HEK293 (cell line): ENCODE measurements around the gene FZR1.

Experiments used
- CTCF ChIA-PET: fragments of 350-600 bp; formaldehyde crosslinking; extraction: SDS; loops from one replicate; lab custom pipeline; 2021; ENCODE audit warnings: antibody characterized with exemption; lab: Yijun Ruan, JAX
- POLR2A ChIA-PET: fragments of 300-600 bp; formaldehyde crosslinking; extraction: SDS; loops from one replicate; lab custom pipeline; 2020; ENCODE audit warnings: antibody characterized with exemption, inconsistent platforms; lab: Yijun Ruan, JAX
- H3K27ac ChIP-seq: fragments of 200-500 bp; sonication (Bioruptor generic); 2 replicates; pipeline ENCODE4 v1.5.1; 2014; ENCODE audit warnings: low read depth, low read length, control low read depth, inconsistent platforms; ENCODE audit errors: extremely low read depth
- H3K36me3 ChIP-seq, 2 experiments: fragments of 200-500 bp in 1 of 2; sonication (Bioruptor generic) in 1 of 2; 1 replicate in 1 of 2; 2 replicates in 1 of 2; pipeline ENCODE4 v1.5.1; 2014 to 2017; ENCODE audit warnings: inconsistent platforms in 2 of 2, low read length in 2 of 2; ENCODE audit not compliant: control insufficient read depth in 2 of 2, insufficient read depth in 1 of 2
- H3K4me1 ChIP-seq: fragments of 200-500 bp; sonication (Bioruptor generic); 2 replicates; pipeline ENCODE4 v1.5.1; 2014; ENCODE audit warnings: mild to moderate bottlenecking, low read length, inconsistent platforms; ENCODE audit not compliant: control insufficient read depth, insufficient read depth
- H3K4me3 ChIP-seq: 2 replicates; pipeline ENCODE4 v1.5.1; 2011; ENCODE audit warnings: low read depth, mild to moderate bottlenecking, control low read depth, low read length, moderate library complexity
- H3K9me3 ChIP-seq: fragments of 200-500 bp; sonication (Bioruptor generic); 2 replicates; pipeline ENCODE4 v1.5.1; 2014; ENCODE audit warnings: low read depth, low read length, inconsistent platforms; ENCODE audit not compliant: control insufficient read depth, insufficient read depth
- HOXC10 ChIP-seq: sonication (generic); formaldehyde crosslinking; IDR thresholded peaks from 2 replicates; pipeline ENCODE4 v1.8.1; 2023; ENCODE audit warnings: mild to moderate bottlenecking, missing genetic modification reagents
- KLF1 ChIP-seq: fragments of 450-650 bp; formaldehyde crosslinking; IDR thresholded peaks from 2 replicates; pipeline ENCODE4 v1.5.1; 2016; ENCODE audit warnings: missing biosample characterization, missing genetic modification characterization
- KLF8 ChIP-seq: fragments of 450-650 bp; formaldehyde crosslinking; IDR thresholded peaks from 2 replicates; pipeline ENCODE4 v1.5.1; 2016; ENCODE audit warnings: missing biosample characterization, missing genetic modification characterization
- MYNN ChIP-seq: fragments of 450-650 bp; formaldehyde crosslinking; IDR thresholded peaks from 2 replicates; pipeline ENCODE4 v1.5.1; 2016; ENCODE audit warnings: missing biosample characterization, missing genetic modification characterization, borderline replicate concordance
- PRDM1 ChIP-seq: fragments of 450-650 bp; formaldehyde crosslinking; IDR thresholded peaks from 2 replicates; pipeline ENCODE4; 2016; ENCODE audit warnings: missing biosample characterization, missing genetic modification characterization
- ZNF239 ChIP-seq: fragments of 450-650 bp; formaldehyde crosslinking; IDR thresholded peaks from 2 replicates; pipeline ENCODE4 v1.5.1; 2016; ENCODE audit warnings: missing biosample characterization, missing genetic modification characterization
- ZNF266 ChIP-seq: fragments of 450-650 bp; formaldehyde crosslinking; IDR thresholded peaks from 2 replicates; pipeline ENCODE4 v1.5.1; 2016; ENCODE audit warnings: missing biosample characterization, missing genetic modification characterization, low read depth
- ZNF280D ChIP-seq: fragments of 450-650 bp; formaldehyde crosslinking; IDR thresholded peaks from 2 replicates; pipeline ENCODE4 v1.5.1; 2016; ENCODE audit warnings: missing biosample characterization, missing genetic modification characterization
- ZNF324 ChIP-seq: fragments of 450-650 bp; formaldehyde crosslinking; IDR thresholded peaks from 2 replicates; pipeline ENCODE4 v1.5.1; 2016; ENCODE audit warnings: missing biosample characterization, missing genetic modification characterization
- ZNF341 ChIP-seq: fragments of 450-650 bp; formaldehyde crosslinking; IDR thresholded peaks from 2 replicates; pipeline ENCODE4; 2016; ENCODE audit warnings: low read depth, missing biosample characterization, missing genetic modification characterization
- ZNF350 ChIP-seq: fragments of 450-650 bp; formaldehyde crosslinking; IDR thresholded peaks from 2 replicates; pipeline ENCODE4 v1.5.0; 2017; ENCODE audit warnings: missing biosample characterization, mild to moderate bottlenecking, missing genetic modification characterization
- ZNF362 ChIP-seq: fragments of 450-650 bp; formaldehyde crosslinking; IDR thresholded peaks from 2 replicates; pipeline ENCODE4 v1.5.1; 2016; ENCODE audit warnings: missing biosample characterization, missing genetic modification characterization
- ZNF404 ChIP-seq: fragments of 450-650 bp; formaldehyde crosslinking; IDR thresholded peaks from 2 replicates; pipeline ENCODE4 v1.5.1; 2017; ENCODE audit warnings: missing biosample characterization, missing genetic modification characterization
- ZNF544 ChIP-seq: fragments of 450-650 bp; formaldehyde crosslinking; IDR thresholded peaks from 2 replicates; pipeline ENCODE4 v1.5.0; 2017; ENCODE audit warnings: missing biosample characterization, missing genetic modification characterization
- ZNF677 ChIP-seq: fragments of 450-650 bp; IDR thresholded peaks from 2 replicates; pipeline ENCODE4 v1.5.0; 2018; ENCODE audit warnings: missing biosample characterization, mild to moderate bottlenecking, missing genetic modification characterization, moderate library complexity
- ZNF785 ChIP-seq: fragments of 450-650 bp; formaldehyde crosslinking; IDR thresholded peaks from 2 replicates; pipeline ENCODE4 v1.5.1; 2016; ENCODE audit warnings: missing biosample characterization, missing genetic modification characterization
- ZXDB ChIP-seq: fragments of 450-650 bp; formaldehyde crosslinking; IDR thresholded peaks from 2 replicates; pipeline ENCODE4 v1.5.1; 2016; ENCODE audit warnings: missing biosample characterization, missing genetic modification characterization
- TF ChIP-seq, protein P1 (sequence below): fragments of 450-650 bp; formaldehyde crosslinking; IDR thresholded peaks from 2 replicates; pipeline ENCODE4 v1.5.1; 2017; ENCODE audit warnings: missing biosample characterization, missing genetic modification characterization
- TF ChIP-seq, protein P2 (sequence below): fragments of 450-650 bp; formaldehyde crosslinking; IDR thresholded peaks from 2 replicates; pipeline ENCODE4 v1.5.1; 2016; ENCODE audit warnings: missing biosample characterization, missing genetic modification characterization
- TF ChIP-seq, protein P3 (sequence below): fragments of 450-650 bp; formaldehyde crosslinking; IDR thresholded peaks from 2 replicates; pipeline ENCODE4 v1.5.1; 2017; ENCODE audit warnings: missing biosample characterization, missing genetic modification characterization
- TF ChIP-seq, protein P4 (sequence below): fragments of 450-650 bp; formaldehyde crosslinking; IDR thresholded peaks from 2 replicates; pipeline ENCODE4 v1.5.1; 2016; ENCODE audit warnings: missing biosample characterization, missing genetic modification characterization

Gene FZR1

GRCh38 chr19:3538965-3539755 lies 33.0 kb downstream of the FZR1 start, which contains the start of gene TEKTIP1:
Gene TEKTIP1 (plus strand): TSS chr19:3539174. CDS start chr19:3539178, 4 bp downstream.
- TF ChIP-seq ZNF544 (tag by site-specific recombination) (no peak), ZNF280D (tag by site-specific recombination) (no peak), ZNF404 (no peak), MYNN (tag by site-specific recombination) (no peak), PRDM1 (tag by site-specific recombination) (no peak), ZNF266 (tag by site-specific recombination) (no peak), ZNF324 (tag by site-specific recombination) (no peak), KLF1 (tag by site-specific recombination) (peak; percentile 18; the same call in 1 of the 2 replicates), ZXDB (tag by site-specific recombination) (no peak), HOXC10 (CRISPR knock-in tag) (no peak), ZNF350 (no peak), ZNF239 (tag by site-specific recombination) (no peak), ZNF341 (tag by site-specific recombination) (peak; percentile 63), ZNF785 (tag by site-specific recombination) (no peak), ZNF362 (tag by site-specific recombination) (no peak), ZNF677 (no peak), KLF8 (tag by site-specific recombination) (peak; percentile 51; the same call in 1 of the 2 replicates)
- TF ChIP-seq, protein P1, sequence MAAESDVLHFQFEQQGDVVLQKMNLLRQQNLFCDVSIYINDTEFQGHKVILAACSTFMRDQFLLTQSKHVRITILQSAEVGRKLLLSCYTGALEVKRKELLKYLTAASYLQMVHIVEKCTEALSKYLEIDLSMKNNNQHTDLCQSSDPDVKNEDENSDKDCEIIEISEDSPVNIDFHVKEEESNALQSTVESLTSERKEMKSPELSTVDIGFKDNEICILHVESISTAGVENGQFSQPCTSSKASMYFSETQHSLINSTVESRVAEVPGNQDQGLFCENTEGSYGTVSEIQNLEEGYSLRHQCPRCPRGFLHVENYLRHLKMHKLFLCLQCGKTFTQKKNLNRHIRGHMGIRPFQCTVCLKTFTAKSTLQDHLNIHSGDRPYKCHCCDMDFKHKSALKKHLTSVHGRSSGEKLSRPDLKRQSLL, result no peak
- TF ChIP-seq, protein P2, sequence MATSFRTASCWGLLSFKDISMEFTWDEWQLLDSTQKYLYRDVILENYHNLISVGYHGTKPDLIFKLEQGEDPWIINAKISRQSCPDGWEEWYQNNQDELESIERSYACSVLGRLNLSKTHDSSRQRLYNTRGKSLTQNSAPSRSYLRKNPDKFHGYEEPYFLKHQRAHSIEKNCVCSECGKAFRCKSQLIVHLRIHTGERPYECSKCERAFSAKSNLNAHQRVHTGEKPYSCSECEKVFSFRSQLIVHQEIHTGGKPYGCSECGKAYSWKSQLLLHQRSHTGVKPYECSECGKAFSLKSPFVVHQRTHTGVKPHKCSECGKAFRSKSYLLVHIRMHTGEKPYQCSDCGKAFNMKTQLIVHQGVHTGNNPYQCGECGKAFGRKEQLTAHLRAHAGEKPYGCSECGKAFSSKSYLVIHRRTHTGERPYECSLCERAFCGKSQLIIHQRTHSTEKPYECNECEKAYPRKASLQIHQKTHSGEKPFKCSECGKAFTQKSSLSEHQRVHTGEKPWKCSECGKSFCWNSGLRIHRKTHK, result no peak
- TF ChIP-seq, protein P3, sequence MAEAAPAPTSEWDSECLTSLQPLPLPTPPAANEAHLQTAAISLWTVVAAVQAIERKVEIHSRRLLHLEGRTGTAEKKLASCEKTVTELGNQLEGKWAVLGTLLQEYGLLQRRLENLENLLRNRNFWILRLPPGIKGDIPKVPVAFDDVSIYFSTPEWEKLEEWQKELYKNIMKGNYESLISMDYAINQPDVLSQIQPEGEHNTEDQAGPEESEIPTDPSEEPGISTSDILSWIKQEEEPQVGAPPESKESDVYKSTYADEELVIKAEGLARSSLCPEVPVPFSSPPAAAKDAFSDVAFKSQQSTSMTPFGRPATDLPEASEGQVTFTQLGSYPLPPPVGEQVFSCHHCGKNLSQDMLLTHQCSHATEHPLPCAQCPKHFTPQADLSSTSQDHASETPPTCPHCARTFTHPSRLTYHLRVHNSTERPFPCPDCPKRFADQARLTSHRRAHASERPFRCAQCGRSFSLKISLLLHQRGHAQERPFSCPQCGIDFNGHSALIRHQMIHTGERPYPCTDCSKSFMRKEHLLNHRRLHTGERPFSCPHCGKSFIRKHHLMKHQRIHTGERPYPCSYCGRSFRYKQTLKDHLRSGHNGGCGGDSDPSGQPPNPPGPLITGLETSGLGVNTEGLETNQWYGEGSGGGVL (tag by site-specific recombination), result no peak
- TF ChIP-seq, protein P4, sequence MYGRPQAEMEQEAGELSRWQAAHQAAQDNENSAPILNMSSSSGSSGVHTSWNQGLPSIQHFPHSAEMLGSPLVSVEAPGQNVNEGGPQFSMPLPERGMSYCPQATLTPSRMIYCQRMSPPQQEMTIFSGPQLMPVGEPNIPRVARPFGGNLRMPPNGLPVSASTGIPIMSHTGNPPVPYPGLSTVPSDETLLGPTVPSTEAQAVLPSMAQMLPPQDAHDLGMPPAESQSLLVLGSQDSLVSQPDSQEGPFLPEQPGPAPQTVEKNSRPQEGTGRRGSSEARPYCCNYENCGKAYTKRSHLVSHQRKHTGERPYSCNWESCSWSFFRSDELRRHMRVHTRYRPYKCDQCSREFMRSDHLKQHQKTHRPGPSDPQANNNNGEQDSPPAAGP, result peak; percentile 17; the same call in 1 of the 2 replicates
- H3K36me3 ChIP-seq, result peaks cover 3 to 38% of the 10 kb centered on the region in 2 experiments; a peak in 2 of 3 replicates
- ChIA-PET POLR2A (interaction anchor here (0.6 kb wide), 1 partner anchor 13 kb away, joined by 3 read pairs; no protein-coding TSS in a partner anchor), CTCF (no interaction called here)
- no peak within 1 kb of the TSS for H3K4me3 ChIP-seq
- no peaks in the 10 kb centered on the region for H3K9me3 ChIP-seq
- peak within 1 kb of the TSS; percentile 1; the same call in 1 of the 2 replicates for H3K27ac ChIP-seq
- no peaks in the 10 kb centered on the region for H3K4me1 ChIP-seq
